ENCODE measurements around the gene PLB1.

PLB1 gene

DNA sequence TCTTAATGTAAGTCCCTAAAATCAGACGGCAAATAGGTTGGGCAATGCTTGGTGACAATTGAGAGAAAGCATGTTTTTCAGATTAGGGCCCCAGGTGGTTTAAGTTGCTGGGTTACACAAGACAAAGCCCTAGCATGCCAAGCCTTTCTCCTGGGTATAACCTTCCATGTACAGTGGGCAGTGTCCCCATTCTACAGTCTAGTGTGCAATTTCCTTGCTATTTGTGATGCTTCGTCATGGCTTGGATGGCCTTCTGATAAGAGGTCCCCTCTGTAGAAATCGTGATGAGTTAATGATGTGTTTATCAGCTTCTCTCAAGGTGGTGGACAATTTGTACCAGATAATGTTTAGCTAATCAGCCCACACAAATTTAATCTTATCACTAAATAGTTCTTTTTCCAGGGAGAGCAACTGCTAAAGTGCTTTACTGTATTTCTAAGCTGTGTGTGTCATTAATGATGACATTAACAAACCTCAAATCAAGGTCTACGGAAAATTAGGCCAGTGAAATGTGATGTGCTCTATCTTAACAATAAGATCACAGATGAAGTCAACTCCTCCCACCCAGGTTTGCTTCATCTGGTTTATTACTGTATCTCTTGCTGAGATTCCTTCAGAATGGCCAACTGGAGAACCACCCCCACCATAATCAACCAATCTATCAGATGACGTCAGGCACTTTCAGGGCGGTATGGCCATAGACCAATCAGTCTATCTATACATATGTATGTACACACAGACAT, 61.7 kb downstream of the PLB1 start:
- DNase-seq (ENCODE audit: insufficient read length, low spot score) = no peak

GRCh38 chr2:28558158-28558820, 62.4 kb downstream of the PLB1 start:
- FAIRE-seq = no peak

More for the DNA sequence above, 61.7 kb downstream of the PLB1 start:
- no peak for FAIRE-seq

GRCh38 chr2:28558918-28559317, 63.1 kb downstream of the PLB1 start:
- FAIRE-seq = no peak
- DNase-seq (ENCODE audit: insufficient read length, low spot score) = no peak

More at GRCh38 chr2:28558158-28558820, 62.4 kb downstream of the PLB1 start:
- DNase-seq (ENCODE audit: insufficient read length, low spot score) = no peak

DNA sequence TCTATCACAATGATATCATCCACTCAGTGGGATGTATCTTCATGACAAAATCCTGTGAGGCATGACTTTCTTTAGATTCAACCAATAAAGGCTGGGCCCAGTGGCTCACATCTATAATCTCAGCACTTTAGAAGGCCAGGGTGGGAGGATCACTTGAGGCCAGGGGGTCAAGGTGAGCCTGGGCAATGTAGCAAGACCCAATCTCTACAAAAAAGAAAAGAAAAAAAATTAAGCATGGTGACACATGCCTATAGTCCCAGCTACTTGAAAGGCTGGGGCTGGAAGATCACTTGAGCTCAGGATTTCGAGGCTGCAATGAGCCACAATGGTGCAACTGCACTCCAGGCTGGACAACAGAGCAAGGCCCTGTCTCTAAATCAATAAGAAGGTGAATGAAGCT, 68.0 kb downstream of the PLB1 start:
- FAIRE-seq (no peak), DNase-seq (ENCODE audit: insufficient read length, low spot score) (no peak)

DNA sequence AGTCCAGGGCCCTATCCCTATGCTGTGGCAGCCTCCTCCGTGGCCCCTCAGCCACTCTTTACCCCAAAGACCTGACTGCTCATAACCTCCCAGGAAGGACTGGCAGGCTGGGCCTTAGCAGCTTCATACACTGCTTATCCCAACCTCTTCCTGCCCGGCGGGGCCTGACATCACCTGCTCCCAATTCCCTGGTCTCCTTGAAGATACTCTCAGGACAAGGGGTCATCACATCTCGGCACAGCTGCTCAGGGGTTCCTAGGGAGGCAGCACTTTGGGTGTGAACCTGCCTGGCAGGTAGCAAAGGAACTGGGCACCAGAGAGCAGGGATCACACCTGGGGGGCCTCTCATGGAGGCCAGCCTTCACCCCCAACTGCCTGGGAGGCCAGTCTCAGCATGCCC, 68.5 kb downstream of the PLB1 start:
- no peak for DNase-seq (ENCODE audit: insufficient read length, low spot score)
- no peak for FAIRE-seq

DNA sequence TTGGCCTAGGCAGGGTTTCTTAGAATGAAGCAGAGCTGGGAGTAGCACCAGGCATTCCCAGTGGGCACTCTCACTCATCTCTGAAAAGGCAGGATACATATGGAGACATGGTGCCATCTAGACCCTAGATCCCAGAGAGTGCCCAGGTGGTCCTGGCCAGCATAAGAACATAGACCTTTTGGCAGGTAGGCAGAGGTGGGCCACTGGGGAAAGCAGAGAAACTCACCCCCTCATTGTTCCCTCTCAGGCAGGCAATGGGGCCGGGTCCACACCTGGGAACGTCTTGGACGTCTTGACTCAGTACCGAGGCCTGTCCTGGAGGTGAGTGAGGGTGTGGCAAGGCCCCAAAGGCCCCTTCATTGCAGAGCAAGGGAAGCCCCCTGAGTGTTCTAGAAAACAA, 69.2 kb downstream of the PLB1 start:
- DNase-seq (ENCODE audit: insufficient read length, low spot score) (no peak), FAIRE-seq (no peak)

DNA sequence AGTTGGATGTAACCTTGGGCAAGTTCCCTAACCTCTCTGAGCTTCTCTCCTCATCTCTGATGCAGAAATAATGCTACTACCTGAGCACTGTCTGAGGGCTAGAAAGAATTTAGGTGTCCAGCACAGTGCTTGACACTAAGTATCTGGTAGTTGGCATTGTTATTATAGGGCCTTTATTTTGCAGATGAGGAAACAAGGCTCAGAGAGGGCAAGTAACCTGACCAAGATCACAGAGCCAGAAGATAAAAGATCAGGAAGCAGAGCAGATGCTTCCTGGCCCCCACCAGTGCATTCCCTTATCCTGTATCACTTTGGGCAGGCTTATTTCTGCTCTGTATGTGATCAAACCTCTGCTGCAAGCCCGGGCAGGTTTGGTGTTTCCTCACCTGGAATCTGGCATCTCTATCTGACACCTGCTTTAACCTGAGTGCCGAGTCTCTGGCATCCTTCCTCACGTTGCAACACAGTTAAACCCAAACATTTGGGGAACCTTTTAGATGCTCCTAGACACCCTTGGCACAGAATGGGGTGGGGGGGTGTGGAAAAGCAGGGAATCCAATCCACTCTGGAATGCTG, 69.9 kb downstream of the PLB1 start:
- DNase-seq (ENCODE audit: insufficient read length, low spot score) = no peak
- no peak for FAIRE-seq

GRCh38 chr2:28566521-28567041, 70.7 kb downstream of the PLB1 start:
- FAIRE-seq = peak; percentile 73
- peak; percentile 87 for DNase-seq (ENCODE audit: insufficient read length, low spot score)

- FAIRE-seq (no peak), DNase-seq (ENCODE audit: insufficient read length, low spot score) (no peak)
Observed at GRCh38 chr2:28567061-28567471, 71.2 kb downstream of the PLB1 start.

DNA sequence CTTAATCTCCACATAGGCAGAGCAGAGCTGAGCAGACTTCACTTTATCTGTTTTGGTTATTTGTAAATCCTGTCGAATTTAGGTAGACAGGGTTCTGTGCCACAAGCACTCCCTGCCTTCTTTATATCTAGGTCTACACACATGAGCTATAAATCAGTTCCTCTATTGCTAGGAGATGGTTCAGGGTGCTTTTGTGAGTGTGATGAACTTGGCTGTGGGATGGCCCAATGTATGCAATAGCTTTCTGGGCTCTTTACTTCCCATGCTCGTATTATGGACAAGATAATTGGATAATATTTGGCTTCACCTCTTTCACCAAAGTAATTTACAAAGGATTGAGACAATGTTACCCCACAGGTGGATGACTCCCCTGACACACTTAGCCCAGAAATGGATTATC, 72.2 kb downstream of the PLB1 start:
- no peak for DNase-seq (ENCODE audit: insufficient read length, low spot score)
- no peak for FAIRE-seq

DNA sequence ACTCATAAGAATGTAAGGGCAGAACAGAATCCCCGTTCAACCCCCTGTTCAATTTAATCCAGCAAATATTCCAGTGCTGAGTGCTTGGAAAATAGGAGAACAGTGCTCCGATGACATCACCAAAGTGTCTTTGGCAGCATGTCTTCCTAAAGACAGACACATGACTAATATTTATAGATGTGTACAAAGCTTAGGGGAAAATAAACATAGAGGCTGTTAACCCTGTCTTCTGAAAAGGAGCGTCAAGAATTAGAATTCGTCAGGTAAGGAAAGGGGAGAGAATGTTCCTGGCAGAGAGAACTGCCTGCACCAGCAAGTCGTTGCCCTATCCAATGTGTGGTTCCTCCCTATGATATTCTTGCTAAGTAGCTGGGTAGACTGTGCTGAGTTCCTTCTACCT, 72.7 kb downstream of the PLB1 start:
- FAIRE-seq (no peak), DNase-seq (ENCODE audit: insufficient read length, low spot score) (no peak)

- no peak for FAIRE-seq
Observed at GRCh38 chr2:28570431-28570830, 74.6 kb downstream of the PLB1 start.

GRCh38 chr2:28576714-28577113, 80.9 kb downstream of the PLB1 start:
- DNase-seq (ENCODE audit: insufficient read length, low spot score) (no peak), FAIRE-seq (no peak)

More at GRCh38 chr2:28570431-28570830, 74.6 kb downstream of the PLB1 start:
- DNase-seq (ENCODE audit: insufficient read length, low spot score) = no peak

GRCh38 chr2:28577791-28578680, 82.2 kb downstream of the PLB1 start:
- DNase-seq (ENCODE audit: insufficient read length, low spot score) (no peak), FAIRE-seq (no peak)

DNA sequence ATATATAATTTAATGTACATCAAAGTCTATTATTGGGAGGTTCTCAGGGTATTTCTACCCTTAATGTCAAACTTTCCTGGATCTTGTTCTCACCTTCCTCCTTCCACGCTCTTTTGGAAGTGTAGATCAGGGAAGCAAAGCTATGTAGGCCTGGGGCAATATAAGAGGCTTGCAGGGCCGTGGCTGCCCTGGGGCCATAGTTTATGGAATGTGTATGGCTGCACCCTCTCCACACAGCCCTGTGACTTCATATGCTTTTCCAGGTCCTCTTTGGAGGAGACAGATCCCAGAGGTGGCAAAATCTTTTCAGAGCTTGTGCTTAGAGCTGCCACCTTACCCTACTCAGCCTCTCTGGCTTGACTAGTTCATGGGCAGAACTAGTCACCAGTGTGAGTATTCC, 82.9 kb downstream of the PLB1 start:
- DNase-seq (ENCODE audit: insufficient read length, low spot score) (no peak), FAIRE-seq (no peak)

DNA sequence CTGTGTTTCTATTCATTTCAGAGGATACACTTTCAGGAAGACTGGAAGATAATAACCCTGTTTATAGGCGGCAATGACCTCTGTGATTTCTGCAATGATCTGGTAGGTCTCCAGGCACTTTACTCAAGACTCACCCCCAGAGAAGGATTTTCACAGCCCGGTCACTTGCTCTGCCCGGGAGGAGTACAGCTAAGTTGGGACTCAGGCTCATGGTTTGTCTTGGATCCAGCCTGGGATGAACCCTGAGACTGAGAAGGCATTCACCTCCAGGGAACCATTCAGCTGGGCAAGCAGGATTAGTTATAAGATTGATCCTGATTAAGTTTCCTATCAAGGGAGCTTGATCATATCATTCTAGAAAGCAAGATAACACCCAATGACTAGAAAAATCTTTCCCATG, 83.7 kb downstream of the PLB1 start:
- DNase-seq (ENCODE audit: insufficient read length, low spot score) = no peak
- FAIRE-seq = no peak

- FAIRE-seq = no peak
- DNase-seq (ENCODE audit: insufficient read length, low spot score) = no peak
Observed at GRCh38 chr2:28580078-28580477, 84.2 kb downstream of the PLB1 start.

DNA sequence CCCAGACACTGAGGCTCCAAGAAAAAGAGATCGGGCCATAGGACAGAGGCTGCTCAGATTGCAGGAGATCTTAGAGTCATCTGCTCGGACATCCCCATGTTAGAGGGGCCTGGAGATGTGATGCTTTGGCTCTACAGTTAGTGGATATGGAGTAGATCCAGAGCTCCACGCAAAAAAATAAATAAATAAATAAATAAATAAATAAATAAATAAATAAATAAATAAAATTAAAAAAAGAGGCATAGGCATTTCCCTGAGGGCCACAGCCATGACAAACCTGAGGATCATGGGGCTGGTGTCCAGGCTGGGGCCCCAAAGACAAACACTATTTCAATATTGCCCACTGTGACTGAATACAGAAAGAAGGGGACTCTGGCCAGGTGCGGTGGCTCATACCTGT, 85.5 kb downstream of the PLB1 start:
- FAIRE-seq = no peak
- no peak for DNase-seq (ENCODE audit: insufficient read length, low spot score)

GRCh38 chr2:28582152-28582551, 86.3 kb downstream of the PLB1 start:
- FAIRE-seq = no peak
- no peak for DNase-seq (ENCODE audit: insufficient read length, low spot score)

DNA sequence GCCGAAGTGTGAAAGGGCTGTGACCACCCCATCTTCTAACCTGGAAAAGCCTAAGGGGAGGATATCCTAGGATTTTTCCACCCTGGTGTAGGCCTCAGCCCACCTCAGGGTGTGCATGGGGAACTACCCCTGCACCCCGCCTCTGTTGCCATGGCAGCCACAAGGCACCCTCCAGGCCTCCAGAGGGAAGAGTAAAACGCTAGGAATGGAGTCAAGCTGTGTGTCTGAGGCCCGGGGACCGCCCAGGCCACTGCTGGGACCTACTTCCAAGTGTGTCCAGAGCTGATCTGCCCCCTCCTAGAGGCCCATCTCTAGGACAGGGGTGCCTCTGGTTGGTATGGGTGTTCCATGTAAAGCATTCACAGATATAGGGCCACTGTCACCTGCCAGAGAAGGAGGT, 86.7 kb downstream of the PLB1 start:
- no peak for DNase-seq (ENCODE audit: insufficient read length, low spot score)
- FAIRE-seq = no peak
